ENCODE data around the gene PFDN6. TPM values are rescaled to one million over a fixed set of nuclear protein-coding genes. Genes with fewer than 3 reads are reported as not detected.

The PFDN6 gene
- total and polyA plus RNA-seq, 10 of the 15 experiments (the other 5 are each of a cell fraction or from before 2014, with no cell fraction given) = 3.1 to 168 (median 82.6) TPM

DNA sequence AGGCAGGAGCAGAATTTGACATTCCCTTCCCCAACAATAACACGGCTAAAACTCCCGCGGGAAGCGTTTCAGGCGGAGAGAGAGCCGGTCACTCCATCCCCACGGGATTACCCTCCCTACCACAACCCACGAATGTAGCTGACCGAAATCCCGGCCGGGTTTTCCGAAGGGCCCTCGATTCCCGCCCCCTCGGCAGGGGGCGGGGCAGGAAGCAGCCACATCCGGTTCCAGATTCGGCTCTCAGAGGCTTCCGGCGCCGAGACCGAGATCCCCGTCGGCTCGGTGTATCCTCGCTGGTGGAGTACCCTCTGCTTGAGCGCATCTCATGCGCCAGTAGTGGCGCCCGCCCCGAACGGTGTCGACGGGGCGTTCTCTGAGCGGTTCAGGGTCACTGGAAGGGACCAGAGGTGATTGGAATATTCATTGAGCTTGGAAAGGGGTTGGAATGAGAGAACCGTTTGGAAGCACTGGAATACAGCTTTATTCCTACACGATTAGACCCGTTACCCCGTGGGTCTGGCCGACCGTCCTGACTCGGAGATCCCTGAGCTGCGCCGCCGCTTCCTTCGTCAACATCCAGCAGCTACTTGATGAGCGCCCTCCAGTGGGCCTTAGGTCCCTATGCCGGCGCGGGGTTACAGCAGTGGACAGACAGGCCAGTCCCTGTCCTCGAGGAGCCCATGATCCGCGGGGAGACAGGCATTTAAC lies 10.0 kb downstream of the PFDN6 start:
- H4K20me1 ChIP-seq (ENCODE audit: control insufficient read depth, insufficient read depth) = no peaks in the 10 kb centered on the region
- peak overlapping the region; percentile 68 for H2AFZ ChIP-seq (ENCODE audit: control insufficient read depth, low read depth, low read length)
- peaks cover 11% of the 10 kb centered on the region for H3K4me1 ChIP-seq (ENCODE audit: control insufficient read depth, insufficient read depth, low read length)
- in situ Hi-C loops (cut with MboI) = no loop called here
- TSS peak; percentile 94 for BruUV-seq (replicated peaks)
- H3K79me2 ChIP-seq (ENCODE audit: control insufficient read depth, insufficient read depth, low read length) = peaks cover 4% of the 10 kb centered on the region; the same call in 1 of the 2 replicates
- CTCF ChIA-PET = interaction anchor here (0.9 to 4.5 kb wide), 11 partner anchors 9 to 126 kb away, joined by 3 to 30 read pairs (median 5); partner anchors contain the start of genes B3GALT4, CUTA, PFDN6 and RPS18
- H3K9ac ChIP-seq (ENCODE audit: control insufficient read depth, insufficient read depth, low read length) = peak overlapping the region; percentile 82
- peak overlapping the region; percentile 86 for H3K4me2 ChIP-seq (ENCODE audit: control insufficient read depth, insufficient read depth)
- RAD21 ChIA-PET (ENCODE audit: unreplicated experiment) = interaction anchor here (0.7 to 2.0 kb wide), 16 partner anchors 10 to 272 kb away, joined by 3 to 14 read pairs (median 4); partner anchors contain the start of genes B3GALT4, PFDN6, RPS18 and SYNGAP1
- POLR2A ChIA-PET = interaction anchor here (0.6 to 3.4 kb wide), 10 partner anchors 10 to 172 kb away, joined by 3 to 41 read pairs (median 7); partner anchors contain the start of genes B3GALT4, PFDN6, RING1 and RPS18
- SMC1A ChIA-PET (ENCODE audit: uncharacterized antibody, unreplicated experiment) = interaction anchor here (0.8 to 1.6 kb wide), 6 partner anchors 11 to 45 kb away, joined by 3 to 10 read pairs (median 4); partner anchors contain the start of genes B3GALT4, RPS18, VPS52 and ZBTB22
- H3K4me3 ChIP-seq = peak overlapping the region; percentile 100
- no peaks in the 10 kb centered on the region for H3K9me3 ChIP-seq (replicated peaks; ENCODE audit: control insufficient read depth, insufficient read depth, low read length)
- FAIRE-seq (peak; percentile 91), ATAC-seq (peak; percentile 89), DNase-seq (ENCODE audit: low read depth, low spot score) (peak; percentile 69)
- 1% methylated on average over 54 of the region's 54 CpGs for WGBS (ENCODE audit: insufficient coverage, insufficient replicate concordance, low lambda C conversion rate, missing lambda C conversion rate)
- H3K36me3 ChIP-seq (ENCODE audit: control insufficient read depth in 2 of 2, insufficient read depth in 2 of 2, low read length in 1 of 2) = peaks cover 7 to 10% of the 10 kb centered on the region in 2 experiments
- intact Hi-C loops (cut with micrococcal nuclease; ENCODE audit: unreplicated experiment) = loop anchor here (1.0 kb wide), 2 partner anchors 15 to 22 kb away; partner anchors contain the start of genes B3GALT4 and TAPBP
- peak overlapping the region; percentile 86 for H3K27ac ChIP-seq (ENCODE audit: control insufficient read depth, insufficient read depth)
- H3K27me3 ChIP-seq (replicated peaks in 1 of 2; ENCODE audit: control insufficient read depth in 2 of 2, insufficient read depth in 2 of 2, low read length in 1 of 2) = no peaks in the 10 kb centered on the region
- TF ChIP-seq NR2C1 (IDR thresholded peaks at IDR 0.05) (no peak), RELA (IDR thresholded peaks at IDR 0.05; ENCODE audit: borderline replicate concordance, partially characterized antibody) (no peak), NR2C2 (IDR thresholded peaks at IDR 0.05; ENCODE audit: borderline replicate concordance, control insufficient read depth, insufficient read length, low read depth) (no peak), SUPT20H (IDR thresholded peaks at IDR 0.05; ENCODE audit: borderline replicate concordance, control insufficient read depth, low read depth, low read length) (no peak), STAT3 (IDR thresholded peaks at IDR 0.05; ENCODE audit: low read depth, low read length) (no peak), CEBPB (IDR thresholded peaks at IDR 0.05; ENCODE audit: borderline replicate concordance in 1 of 2, low read depth in 2 of 2, low read length in 2 of 2) (no peak), WRNIP1 (IDR thresholded peaks at IDR 0.05; ENCODE audit: borderline replicate concordance, low read depth, low read length) (peak; percentile 77; the same call in 1 of the 2 replicates), NR2F1 (conservative IDR thresholded peaks at IDR 0.05) (peak; percentile 22; the same call in 1 of the 2 replicates), NFIC (IDR thresholded peaks at IDR 0.05; ENCODE audit: low read depth, low read length) (peak; percentile 54; the same call in 1 of the 2 replicates), MYC (IDR thresholded peaks at IDR 0.05; ENCODE audit: insufficient read depth, insufficient read length, insufficient replicate concordance, low read length, severe bottlenecking) (no peak), BMI1 (IDR thresholded peaks at IDR 0.05; ENCODE audit: borderline replicate concordance) (no peak), SIX5 (IDR thresholded peaks at IDR 0.05; ENCODE audit: low read depth, low read length, severe bottlenecking) (peak; percentile 6)
- TF ChIP-seq, protein P1, sequence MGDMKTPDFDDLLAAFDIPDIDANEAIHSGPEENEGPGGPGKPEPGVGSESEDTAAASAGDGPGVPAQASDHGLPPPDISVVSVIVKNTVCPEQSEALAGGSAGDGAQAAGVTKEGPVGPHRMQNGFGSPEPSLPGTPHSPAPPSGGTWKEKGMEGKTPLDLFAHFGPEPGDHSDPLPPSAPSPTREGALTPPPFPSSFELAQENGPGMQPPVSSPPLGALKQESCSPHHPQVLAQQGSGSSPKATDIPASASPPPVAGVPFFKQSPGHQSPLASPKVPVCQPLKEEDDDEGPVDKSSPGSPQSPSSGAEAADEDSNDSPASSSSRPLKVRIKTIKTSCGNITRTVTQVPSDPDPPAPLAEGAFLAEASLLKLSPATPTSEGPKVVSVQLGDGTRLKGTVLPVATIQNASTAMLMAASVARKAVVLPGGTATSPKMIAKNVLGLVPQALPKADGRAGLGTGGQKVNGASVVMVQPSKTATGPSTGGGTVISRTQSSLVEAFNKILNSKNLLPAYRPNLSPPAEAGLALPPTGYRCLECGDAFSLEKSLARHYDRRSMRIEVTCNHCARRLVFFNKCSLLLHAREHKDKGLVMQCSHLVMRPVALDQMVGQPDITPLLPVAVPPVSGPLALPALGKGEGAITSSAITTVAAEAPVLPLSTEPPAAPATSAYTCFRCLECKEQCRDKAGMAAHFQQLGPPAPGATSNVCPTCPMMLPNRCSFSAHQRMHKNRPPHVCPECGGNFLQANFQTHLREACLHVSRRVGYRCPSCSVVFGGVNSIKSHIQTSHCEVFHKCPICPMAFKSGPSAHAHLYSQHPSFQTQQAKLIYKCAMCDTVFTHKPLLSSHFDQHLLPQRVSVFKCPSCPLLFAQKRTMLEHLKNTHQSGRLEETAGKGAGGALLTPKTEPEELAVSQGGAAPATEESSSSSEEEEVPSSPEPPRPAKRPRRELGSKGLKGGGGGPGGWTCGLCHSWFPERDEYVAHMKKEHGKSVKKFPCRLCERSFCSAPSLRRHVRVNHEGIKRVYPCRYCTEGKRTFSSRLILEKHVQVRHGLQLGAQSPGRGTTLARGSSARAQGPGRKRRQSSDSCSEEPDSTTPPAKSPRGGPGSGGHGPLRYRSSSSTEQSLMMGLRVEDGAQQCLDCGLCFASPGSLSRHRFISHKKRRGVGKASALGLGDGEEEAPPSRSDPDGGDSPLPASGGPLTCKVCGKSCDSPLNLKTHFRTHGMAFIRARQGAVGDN (IDR thresholded peaks at IDR 0.05) = peak; percentile 30
- TF ChIP-seq, protein P2, sequence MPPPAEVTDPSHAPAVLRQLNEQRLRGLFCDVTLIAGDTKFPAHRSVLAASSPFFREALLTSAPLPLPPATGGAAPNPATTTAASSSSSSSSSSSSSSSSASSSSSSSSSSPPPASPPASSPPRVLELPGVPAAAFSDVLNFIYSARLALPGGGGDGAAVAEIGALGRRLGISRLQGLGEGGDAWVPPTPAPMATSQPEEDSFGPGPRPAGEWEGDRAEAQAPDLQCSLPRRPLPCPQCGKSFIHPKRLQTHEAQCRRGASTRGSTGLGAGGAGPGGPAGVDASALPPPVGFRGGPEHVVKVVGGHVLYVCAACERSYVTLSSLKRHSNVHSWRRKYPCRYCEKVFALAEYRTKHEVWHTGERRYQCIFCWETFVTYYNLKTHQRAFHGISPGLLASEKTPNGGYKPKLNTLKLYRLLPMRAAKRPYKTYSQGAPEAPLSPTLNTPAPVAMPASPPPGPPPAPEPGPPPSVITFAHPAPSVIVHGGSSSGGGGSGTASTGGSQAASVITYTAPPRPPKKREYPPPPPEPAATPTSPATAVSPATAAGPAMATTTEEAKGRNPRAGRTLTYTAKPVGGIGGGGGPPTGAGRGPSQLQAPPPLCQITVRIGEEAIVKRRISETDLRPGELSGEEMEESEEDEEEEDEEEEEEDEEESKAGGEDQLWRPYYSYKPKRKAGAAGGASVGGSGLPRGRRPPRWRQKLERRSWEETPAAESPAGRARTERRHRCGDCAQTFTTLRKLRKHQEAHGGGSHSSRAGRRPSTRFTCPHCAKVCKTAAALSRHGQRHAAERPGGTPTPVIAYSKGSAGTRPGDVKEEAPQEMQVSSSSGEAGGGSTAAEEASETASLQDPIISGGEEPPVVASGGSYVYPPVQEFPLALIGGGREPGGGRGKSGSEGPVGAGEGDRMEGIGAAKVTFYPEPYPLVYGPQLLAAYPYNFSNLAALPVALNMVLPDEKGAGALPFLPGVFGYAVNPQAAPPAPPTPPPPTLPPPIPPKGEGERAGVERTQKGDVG (CRISPR knock-in tag; IDR thresholded peaks at IDR 0.05) = no peak
